Muscle layer of duodenum (tissue), 2 donors: ENCODE measurements around the gene ERC2.

Source experiments
- H3K27ac ChIP-seq: one replicate; pipeline ENCODE4 v1.7.0; 2013; ENCODE audit warnings: mild to moderate bottlenecking, low read length
- H3K27me3 ChIP-seq: one replicate; pipeline ENCODE4 v1.7.0; 2013; ENCODE audit warnings: low read depth, mild to moderate bottlenecking, control low read depth, low read length
- H3K36me3 ChIP-seq, 2 donors: one replicate each; pipeline ENCODE4 v1.7.0; 2013; ENCODE audit warnings: low read length in 2 of 2, control low read depth in 1 of 2, mild to moderate bottlenecking in 1 of 2; ENCODE audit not compliant: insufficient read depth in 2 of 2, control insufficient read depth in 1 of 2
- H3K4me1 ChIP-seq, 2 donors: one replicate each; pipeline ENCODE4 v1.7.0; 2013; ENCODE audit warnings: low read length in 2 of 2, mild to moderate bottlenecking in 2 of 2, control low read depth in 1 of 2, moderate library complexity in 1 of 2; ENCODE audit not compliant: insufficient read depth in 2 of 2, control insufficient read depth in 1 of 2
- H3K4me3 ChIP-seq, 2 donors: one replicate each; pipeline ENCODE4 v1.7.0; 2013; ENCODE audit warnings: low read length in 2 of 2, low read depth in 1 of 2, mild to moderate bottlenecking in 1 of 2
- H3K9me3 ChIP-seq, 2 donors: one replicate each; pipeline ENCODE4 v1.7.0; 2013; ENCODE audit warnings: low read length in 2 of 2, control low read depth in 1 of 2, mild to moderate bottlenecking in 1 of 2; ENCODE audit not compliant: control insufficient read depth in 1 of 2
- donor health status: healthy.

Gene ERC2

DNA sequence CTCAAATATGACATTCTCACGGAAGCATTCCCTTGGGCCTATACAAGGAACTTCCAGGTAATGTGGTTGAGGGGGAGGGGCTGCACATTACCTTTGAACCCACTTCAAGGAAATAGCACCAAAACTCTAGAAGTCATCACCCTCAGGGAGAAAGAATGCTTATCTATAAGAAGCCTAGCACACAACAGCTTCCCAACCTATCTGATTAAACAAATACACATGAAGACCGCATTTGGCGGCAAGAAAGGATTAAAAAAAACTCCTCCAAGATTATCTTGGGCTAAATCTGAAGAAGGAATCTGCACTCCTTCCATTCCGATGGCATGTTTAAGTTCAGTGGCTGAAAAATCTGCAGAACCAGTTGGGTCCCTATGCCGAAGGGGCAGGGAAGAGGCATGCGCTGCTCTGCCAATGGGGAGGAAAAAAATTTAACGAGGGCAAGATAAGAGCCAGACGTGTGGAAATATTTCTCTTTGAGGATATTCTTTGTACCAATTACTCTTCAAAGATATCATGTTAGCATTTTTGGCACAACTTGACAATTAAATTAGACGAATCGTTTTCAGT, 899.2 kb downstream of the ERC2 start:
- Histone ChIP-seq H3K4me1 (peaks cover 5 to 23% of the 10 kb centered on the region in 2 donors), H3K36me3 (no peaks in the 10 kb centered on the region), H3K27me3 (no peaks in the 10 kb centered on the region), H3K9me3 (no peaks in the 10 kb centered on the region), H3K4me3 (no peak overlapping the region), H3K27ac (no peak overlapping the region)

DNA sequence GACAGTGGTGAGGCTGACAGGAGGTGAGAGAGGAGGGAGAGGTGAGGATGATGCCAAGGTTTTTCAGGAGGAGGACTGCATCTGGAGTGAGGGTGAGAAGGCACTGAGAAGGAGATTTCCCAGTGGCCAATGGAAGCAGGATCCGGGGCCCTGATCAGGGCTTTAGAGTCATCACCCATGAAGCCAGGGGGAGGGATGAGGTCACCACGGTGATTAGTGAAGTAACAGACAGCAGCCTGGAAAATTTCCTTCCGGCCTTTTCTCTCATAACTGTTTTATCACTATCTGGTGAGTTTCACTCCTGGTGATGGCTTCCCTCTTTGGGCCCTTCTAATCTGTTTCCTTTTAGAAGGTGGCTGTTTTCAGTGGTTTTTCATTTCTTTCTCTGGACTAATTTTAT, 900.7 kb downstream of the ERC2 start:
- no peaks in the 10 kb centered on the region for H3K36me3 ChIP-seq
- H3K9me3 ChIP-seq, result no peaks in the 10 kb centered on the region

DNA sequence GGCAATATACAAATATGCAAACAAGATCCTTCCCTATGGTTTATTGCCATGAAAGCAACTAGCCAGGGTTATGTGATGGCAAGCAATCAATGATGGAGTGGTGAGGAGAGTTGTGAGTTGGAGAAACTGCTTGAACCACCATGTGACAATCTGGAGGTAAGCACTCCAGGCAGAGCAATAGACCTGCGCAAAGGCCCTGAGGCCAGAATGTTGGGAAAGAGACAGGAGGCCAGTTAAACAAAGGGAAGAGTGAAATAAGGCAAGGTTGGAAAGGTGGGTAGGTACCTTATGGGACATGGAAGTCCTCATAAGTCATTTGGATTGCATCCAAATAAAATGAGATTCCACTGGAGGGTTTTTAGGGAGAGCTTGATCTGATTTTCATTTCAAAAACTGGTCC, 901.1 kb downstream of the ERC2 start:
- no peaks in the 10 kb centered on the region for H3K36me3 ChIP-seq

More for the DNA sequence above, 900.7 kb downstream of the ERC2 start:
- no peak overlapping the region for H3K27ac ChIP-seq
- peaks cover 5 to 23% of the 10 kb centered on the region in 2 donors for H3K4me1 ChIP-seq
- no peak overlapping the region for H3K4me3 ChIP-seq
- no peaks in the 10 kb centered on the region for H3K27me3 ChIP-seq

DNA sequence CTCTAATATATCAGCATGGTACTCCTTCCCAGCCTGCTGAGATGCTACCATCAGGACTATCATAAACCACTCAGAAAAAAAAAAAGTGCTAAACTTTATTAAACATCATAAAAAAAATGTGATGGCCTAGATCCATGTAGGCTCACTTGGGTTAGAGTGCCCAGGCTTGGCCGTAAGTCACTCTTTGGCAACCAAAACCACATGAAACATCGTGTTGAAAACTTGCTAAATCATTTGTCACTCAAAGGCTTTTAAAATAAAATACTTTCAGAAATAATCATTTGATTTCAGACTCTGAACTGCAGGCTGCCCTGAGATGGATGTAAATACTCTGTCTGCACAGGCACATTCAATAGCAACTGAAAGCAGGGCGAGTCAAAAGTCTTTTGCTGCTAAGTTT, 902.7 kb downstream of the ERC2 start:
- Histone ChIP-seq H3K4me1 (peaks cover 0 to 10% of the 10 kb centered on the region in 2 donors), H3K4me3 (no peak overlapping the region), H3K27me3 (no peaks in the 10 kb centered on the region), H3K9me3 (no peaks in the 10 kb centered on the region), H3K36me3 (no peaks in the 10 kb centered on the region), H3K27ac (no peak overlapping the region)

More for the DNA sequence above, 901.1 kb downstream of the ERC2 start:
- H3K4me1 ChIP-seq, result peaks cover 5 to 18% of the 10 kb centered on the region in 2 donors
- no peaks in the 10 kb centered on the region for H3K27me3 ChIP-seq
- H3K4me3 ChIP-seq, result no peak overlapping the region
- H3K27ac ChIP-seq, result no peak overlapping the region
- no peaks in the 10 kb centered on the region for H3K9me3 ChIP-seq

DNA sequence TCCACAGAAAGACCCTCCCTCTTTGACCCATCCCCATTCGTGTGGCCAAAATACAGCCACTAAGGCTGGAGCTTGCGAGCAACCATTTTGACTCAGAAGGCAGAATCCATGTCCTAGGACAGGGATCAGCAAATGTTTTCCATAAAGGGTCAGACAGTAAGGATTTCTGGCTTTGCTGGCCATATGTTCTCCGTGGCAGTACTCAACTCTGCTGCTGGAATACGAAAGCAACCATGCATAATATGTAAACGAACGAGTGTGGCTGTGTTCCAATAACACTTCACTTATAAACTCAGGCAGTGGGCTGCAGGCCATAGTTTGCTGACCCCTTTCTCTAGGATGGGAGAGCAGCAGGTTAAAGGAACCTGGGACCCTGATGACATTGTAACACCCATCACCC, 903.5 kb downstream of the ERC2 start:
- Histone ChIP-seq H3K9me3 (no peaks in the 10 kb centered on the region), H3K36me3 (no peaks in the 10 kb centered on the region), H3K27me3 (no peaks in the 10 kb centered on the region), H3K4me1 (peaks cover 0 to 10% of the 10 kb centered on the region in 2 donors), H3K4me3 (no peak overlapping the region), H3K27ac (no peak overlapping the region)

DNA sequence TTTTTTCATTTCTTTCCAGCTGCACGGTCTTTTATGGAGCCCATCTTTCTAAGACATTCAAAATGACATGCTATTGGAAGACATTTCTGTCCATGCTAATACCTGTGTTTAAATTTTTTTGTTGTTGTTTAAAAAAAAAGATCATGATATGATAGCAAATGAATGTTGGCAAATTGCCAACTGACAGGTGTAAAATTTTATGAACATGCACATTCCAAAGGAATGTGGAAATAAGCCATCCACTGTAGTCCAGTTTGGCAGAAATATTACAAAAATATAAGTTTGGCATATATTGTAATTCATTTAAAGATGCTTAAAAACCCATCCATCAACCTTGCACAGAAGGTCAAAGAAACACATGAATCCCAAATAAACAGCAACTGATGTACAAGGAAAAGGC, 905.6 kb downstream of the ERC2 start:
- Histone ChIP-seq H3K4me1 (peaks cover 0 to 10% of the 10 kb centered on the region in 2 donors), H3K27ac (no peak overlapping the region), H3K27me3 (no peaks in the 10 kb centered on the region)

DNA sequence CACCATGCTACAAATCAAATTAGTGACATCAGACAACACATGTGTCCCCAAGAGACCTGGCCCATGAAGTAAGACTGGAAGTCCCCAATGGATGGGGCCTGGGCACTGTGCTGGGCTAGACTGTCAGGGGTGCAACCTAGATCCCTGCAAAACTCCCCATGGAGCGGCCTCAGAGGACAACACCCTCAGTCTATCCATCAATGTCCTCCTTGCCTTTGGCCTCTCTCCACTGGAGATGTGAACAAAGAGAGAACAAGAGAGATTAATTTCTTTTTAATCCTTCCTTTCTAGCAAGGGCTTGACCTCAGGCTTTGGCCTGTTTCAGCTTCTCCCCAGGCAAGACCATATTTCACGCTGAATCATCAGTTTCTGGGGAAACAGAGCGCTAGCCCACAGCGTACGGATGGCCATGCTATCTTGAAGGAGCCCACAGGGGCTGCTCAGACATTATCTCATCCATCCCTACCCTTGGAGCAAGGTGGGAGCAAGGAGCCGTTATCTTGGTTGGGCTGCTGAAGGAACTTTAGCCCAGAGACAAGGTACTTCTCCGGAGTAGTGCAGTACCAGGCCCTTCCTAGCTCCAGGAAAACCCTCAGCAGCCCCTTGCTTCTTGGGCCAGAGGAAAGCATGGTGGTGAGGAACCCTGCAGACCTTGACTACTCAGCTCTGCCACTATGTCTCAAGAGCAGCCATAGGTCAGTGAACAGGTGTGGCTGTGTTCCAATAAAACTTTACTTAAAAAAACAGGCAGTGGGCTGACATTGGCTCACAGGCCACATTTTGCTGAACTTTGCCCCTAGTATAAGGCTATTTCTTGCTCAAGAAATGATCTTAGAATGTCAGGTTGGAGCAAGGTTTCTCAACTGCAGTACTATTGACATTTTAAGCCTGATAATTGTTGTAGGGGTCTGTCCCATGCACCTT, 908.5 kb downstream of the ERC2 start:
- Histone ChIP-seq H3K4me3 (no peak overlapping the region), H3K9me3 (no peaks in the 10 kb centered on the region), H3K36me3 (no peaks in the 10 kb centered on the region), H3K27ac (no peak overlapping the region), H3K4me1 (peaks cover 0 to 17% of the 10 kb centered on the region in 2 donors), H3K27me3 (no peaks in the 10 kb centered on the region)

More for the DNA sequence above, 905.6 kb downstream of the ERC2 start:
- H3K36me3 ChIP-seq, result no peaks in the 10 kb centered on the region
- H3K4me3 ChIP-seq, result no peak overlapping the region
- no peaks in the 10 kb centered on the region for H3K9me3 ChIP-seq

DNA sequence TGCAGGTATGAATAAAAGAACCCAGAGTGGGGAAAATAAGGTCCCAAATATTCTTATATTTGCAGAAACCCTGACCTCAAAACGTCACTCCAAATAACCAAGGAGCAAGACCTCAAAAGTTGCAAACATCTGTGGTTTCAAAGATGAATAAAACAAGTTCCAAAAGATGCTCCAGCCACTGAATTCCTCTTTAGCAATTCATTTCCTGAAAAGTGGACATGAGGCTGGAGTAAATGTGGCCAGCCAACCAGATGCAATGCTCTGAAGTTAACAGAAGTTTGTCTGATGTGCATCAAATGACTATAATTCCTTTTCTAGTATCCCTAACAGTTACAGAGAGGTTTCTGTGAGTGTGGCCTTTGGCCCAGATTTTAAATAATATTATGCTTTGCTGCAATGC, 910.0 kb downstream of the ERC2 start:
- Histone ChIP-seq H3K27ac (no peak overlapping the region), H3K9me3 (no peaks in the 10 kb centered on the region), H3K4me1 (peaks cover 0 to 11% of the 10 kb centered on the region in 2 donors), H3K4me3 (no peak overlapping the region), H3K27me3 (no peaks in the 10 kb centered on the region), H3K36me3 (no peaks in the 10 kb centered on the region)

DNA sequence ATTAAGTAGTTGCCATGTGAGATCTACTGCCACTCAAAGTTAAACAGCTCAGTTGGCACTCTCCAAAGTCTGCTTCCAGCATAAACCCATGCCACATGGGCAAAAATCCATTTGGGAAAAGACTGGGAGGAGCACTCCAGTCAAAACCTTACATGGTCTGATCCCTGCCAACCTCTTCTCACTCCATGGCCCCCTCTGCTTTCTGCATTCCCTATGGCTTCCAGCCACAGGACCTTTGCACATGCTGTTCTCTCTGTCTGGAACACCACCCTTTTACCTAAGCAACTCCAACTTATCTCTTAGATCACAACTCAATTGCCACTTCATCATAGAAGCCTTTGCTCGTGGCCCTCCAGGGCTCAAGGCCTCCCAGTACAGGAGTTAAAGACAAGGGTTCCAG, 910.7 kb downstream of the ERC2 start:
- H3K36me3 ChIP-seq, result no peaks in the 10 kb centered on the region
- H3K27ac ChIP-seq, result no peak overlapping the region
- H3K4me1 ChIP-seq, result peaks cover 0 to 11% of the 10 kb centered on the region in 2 donors
- H3K9me3 ChIP-seq, result no peaks in the 10 kb centered on the region
- no peak overlapping the region for H3K4me3 ChIP-seq
- H3K27me3 ChIP-seq, result no peaks in the 10 kb centered on the region

DNA sequence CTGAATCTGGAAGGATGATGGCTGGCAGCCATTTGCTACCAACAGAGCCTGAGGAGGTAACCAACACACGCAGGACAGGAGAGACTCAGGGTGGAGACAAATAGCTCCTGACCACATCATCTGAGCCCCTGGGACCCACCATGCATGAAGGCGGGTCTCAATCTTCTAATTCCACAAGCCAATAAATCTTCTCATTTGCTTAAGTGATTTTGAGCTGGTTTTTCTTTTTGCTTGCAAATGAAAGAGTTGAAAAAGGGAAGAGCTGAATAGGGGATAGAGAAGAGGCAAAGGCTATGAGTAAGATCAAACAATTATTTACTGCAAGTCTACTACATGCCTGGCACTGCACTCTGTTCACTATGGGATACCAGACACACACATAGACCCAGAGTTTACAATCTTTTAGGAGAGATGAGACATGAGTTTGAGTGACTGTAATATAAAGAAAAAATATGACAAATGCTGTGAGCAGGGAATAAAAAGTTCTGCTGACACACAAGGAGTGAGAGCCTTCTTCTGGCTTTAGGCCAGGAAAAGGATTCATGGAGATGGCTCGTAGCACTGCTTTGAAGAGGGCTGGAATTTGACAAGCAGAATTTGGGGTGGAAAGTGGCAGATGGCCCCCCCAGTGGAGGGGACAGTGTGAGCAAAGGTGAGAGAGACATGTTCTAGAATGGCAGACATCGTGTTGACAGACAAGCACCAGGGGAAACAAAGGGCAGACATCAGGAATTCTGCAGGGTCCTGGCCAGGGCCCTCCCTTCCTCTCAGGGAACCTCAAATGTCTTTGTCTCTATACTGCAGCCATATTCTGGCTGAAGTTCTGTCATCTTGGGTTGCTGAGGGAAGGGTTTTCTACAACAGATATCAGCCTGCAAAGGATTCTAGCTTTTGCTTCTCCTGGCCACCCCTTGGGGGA, 911.4 kb downstream of the ERC2 start:
- peaks cover 0 to 11% of the 10 kb centered on the region in 2 donors for H3K4me1 ChIP-seq
- no peak overlapping the region for H3K27ac ChIP-seq

More for the DNA sequence above, 911.4 kb downstream of the ERC2 start:
- H3K9me3 ChIP-seq, result no peaks in the 10 kb centered on the region
- no peak overlapping the region for H3K4me3 ChIP-seq
- no peaks in the 10 kb centered on the region for H3K27me3 ChIP-seq
- no peaks in the 10 kb centered on the region for H3K36me3 ChIP-seq
